Body of pancreas (tissue), 4 donors: ENCODE measurements around the gene CCL18.

Experiments used
- POLR2A ChIP-seq, 3 donors: fragments of 450-650 bp; IDR thresholded peaks; one replicate each; pipeline ENCODE4 v1.6.1; 2016; ENCODE audit warnings: antibody characterized with exemption in 3 of 3, mild to moderate bottlenecking in 2 of 3
- TF ChIP-seq, protein P1 (sequence below), 7 experiments: fragments of 450-650 bp in 4 of 7; fragments of 200-600 bp in 3 of 7; sonication (generic) in 3 of 7; IDR thresholded peaks; one replicate each; pipeline ENCODE4 v1.5.1; 2016 to 2019; ENCODE audit warnings: antibody characterized with exemption in 7 of 7

- TF ChIP-seq, protein P1, sequence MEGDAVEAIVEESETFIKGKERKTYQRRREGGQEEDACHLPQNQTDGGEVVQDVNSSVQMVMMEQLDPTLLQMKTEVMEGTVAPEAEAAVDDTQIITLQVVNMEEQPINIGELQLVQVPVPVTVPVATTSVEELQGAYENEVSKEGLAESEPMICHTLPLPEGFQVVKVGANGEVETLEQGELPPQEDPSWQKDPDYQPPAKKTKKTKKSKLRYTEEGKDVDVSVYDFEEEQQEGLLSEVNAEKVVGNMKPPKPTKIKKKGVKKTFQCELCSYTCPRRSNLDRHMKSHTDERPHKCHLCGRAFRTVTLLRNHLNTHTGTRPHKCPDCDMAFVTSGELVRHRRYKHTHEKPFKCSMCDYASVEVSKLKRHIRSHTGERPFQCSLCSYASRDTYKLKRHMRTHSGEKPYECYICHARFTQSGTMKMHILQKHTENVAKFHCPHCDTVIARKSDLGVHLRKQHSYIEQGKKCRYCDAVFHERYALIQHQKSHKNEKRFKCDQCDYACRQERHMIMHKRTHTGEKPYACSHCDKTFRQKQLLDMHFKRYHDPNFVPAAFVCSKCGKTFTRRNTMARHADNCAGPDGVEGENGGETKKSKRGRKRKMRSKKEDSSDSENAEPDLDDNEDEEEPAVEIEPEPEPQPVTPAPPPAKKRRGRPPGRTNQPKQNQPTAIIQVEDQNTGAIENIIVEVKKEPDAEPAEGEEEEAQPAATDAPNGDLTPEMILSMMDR (IDR thresholded peaks at IDR 0.05): no peak
- no peak for TF ChIP-seq POLR2A (IDR thresholded peaks at IDR 0.05)
Measured at GRCh38 chr17:36105781-36106492, 41.9 kb downstream of the CCL18 start.
